ENCODE data around the gene ASNS.

Gene ASNS

GRCh38 chr7:97842772-97843345, 29.3 kb downstream of the ASNS start:
- DNase-seq = no peak

- no peak for DNase-seq
These were observed 30.2 kb downstream of the ASNS start for GRCh38 chr7:97842006-97842405.

GRCh38 chr7:97835296-97836138, 36.7 kb downstream of the ASNS start:
- peak; percentile 53 for DNase-seq

- DNase-seq = no peak
These were observed 53.0 kb downstream of the ASNS start for GRCh38 chr7:97819161-97819560.

- DNase-seq = no peak
These were observed 54.0 kb downstream of the ASNS start for GRCh38 chr7:97818066-97818663.

Measured in CD4-positive, alpha-beta T cell treated with Interleukin-17A for 1 hour (primary cell).